HEK293T (cell line): Measurements from ENCODE around the gene RCC2.
"Not testable (repeated sequence)": the region's sequence is repeated elsewhere in the genome, so short reads cannot be mapped to it uniquely, and the experiment has no call there.

Experiments used
- SUZ12 ChIP-seq: fragments of 450-650 bp; IDR thresholded peaks from 2 replicates; pipeline ENCODE4 v1.6.1; 2016; ENCODE audit warnings: mild to moderate bottlenecking
- TARDBP ChIP-seq: fragments of 450-650 bp; IDR thresholded peaks from 2 replicates; pipeline ENCODE4 v1.6.1; 2016

DNA sequence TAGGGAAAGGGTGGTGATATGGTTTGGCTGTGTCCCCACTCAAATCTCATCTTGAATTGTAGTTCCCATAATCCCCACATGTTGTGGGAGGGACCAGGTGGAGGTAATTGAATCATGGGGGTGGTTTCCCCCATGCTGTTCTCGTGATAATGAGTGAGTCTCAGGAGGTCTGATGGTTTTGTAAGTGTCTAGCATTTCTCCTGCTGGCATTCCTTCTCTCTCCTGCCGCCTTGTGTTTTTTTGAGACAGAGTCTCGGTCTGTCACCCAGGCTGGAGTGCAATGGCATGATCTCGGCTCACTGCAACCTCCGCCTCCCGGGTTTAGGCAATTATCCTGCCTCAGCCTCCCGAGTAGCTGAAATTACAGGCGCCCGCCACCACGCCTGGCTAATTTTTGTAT lies 42.5 kb upstream of the RCC2 start:
- TF ChIP-seq SUZ12, TARDBP: not testable (repeated sequence)
